ENCODE results near the gene SOX8. TPM values are rescaled to one million over a fixed set of nuclear protein-coding genes. Genes with fewer than 3 reads are reported as not detected.

The SOX8 gene
- polyA plus RNA-seq, 3 donors = not detected

DNA sequence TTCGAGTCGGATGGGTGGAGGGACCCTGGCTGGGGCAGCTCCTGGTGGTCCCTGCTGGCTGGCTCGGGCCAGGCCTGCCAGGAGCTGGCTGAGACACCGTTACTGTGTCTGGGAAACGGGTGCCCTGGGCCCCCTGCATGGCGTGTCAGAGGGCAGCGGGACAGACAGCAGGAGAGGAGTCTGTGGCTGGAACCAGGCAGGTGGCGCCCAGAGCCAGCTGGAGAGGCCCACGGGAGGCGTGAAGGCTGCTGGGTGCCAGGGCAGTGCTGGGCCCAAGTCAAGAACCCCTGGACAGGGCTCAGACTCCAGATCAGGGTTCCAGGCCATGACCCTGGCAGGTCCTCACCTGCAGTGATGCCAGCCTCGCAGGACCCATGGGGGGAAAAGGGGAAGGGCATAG, 16.6 kb downstream of the SOX8 start:
- TF ChIP-seq, protein P1, sequence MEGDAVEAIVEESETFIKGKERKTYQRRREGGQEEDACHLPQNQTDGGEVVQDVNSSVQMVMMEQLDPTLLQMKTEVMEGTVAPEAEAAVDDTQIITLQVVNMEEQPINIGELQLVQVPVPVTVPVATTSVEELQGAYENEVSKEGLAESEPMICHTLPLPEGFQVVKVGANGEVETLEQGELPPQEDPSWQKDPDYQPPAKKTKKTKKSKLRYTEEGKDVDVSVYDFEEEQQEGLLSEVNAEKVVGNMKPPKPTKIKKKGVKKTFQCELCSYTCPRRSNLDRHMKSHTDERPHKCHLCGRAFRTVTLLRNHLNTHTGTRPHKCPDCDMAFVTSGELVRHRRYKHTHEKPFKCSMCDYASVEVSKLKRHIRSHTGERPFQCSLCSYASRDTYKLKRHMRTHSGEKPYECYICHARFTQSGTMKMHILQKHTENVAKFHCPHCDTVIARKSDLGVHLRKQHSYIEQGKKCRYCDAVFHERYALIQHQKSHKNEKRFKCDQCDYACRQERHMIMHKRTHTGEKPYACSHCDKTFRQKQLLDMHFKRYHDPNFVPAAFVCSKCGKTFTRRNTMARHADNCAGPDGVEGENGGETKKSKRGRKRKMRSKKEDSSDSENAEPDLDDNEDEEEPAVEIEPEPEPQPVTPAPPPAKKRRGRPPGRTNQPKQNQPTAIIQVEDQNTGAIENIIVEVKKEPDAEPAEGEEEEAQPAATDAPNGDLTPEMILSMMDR (IDR thresholded peaks at IDR 0.05) = no peak
- H3K27ac ChIP-seq (ENCODE audit: low read depth in 1 of 2, low read length in 2 of 2) = no peak overlapping the region
- H3K27me3 Mint-ChIP-seq (ENCODE audit: low read depth in 3 of 3) = peaks cover 26 to 39% (median 29%) of the 10 kb centered on the region in 3 donors
- no peak overlapping the region for H3K9ac ChIP-seq (ENCODE audit: insufficient read depth, low read length, poor library complexity, severe bottlenecking)
- H3K79me2 ChIP-seq (ENCODE audit: insufficient read depth, low read length) = no peaks in the 10 kb centered on the region
- H2AFZ ChIP-seq (ENCODE audit: insufficient read depth, low read depth, low read length, poor library complexity, severe bottlenecking) = no peak overlapping the region
- DNase-seq = no peak
- H3K4me1 ChIP-seq (ENCODE audit: control insufficient read depth in 1 of 2, insufficient read depth in 2 of 2, low read length in 2 of 2) = no peaks in the 10 kb centered on the region
- no peaks in the 10 kb centered on the region for H3K36me3 ChIP-seq (replicated peaks in 1 of 2; ENCODE audit: control insufficient read depth in 1 of 2, insufficient read depth in 2 of 2, low read length in 2 of 2)
- no peaks in the 10 kb centered on the region for H3K36me3 Mint-ChIP-seq
- H3K4me1 Mint-ChIP-seq = no peaks in the 10 kb centered on the region
- H3K27me3 ChIP-seq (ENCODE audit: control insufficient read depth in 2 of 2, insufficient read depth in 2 of 2, low read length in 2 of 2) = peaks cover 0 to 18% of the 10 kb centered on the region in 2 donors
- peaks cover 16 to 24% of the 10 kb centered on the region in 2 donors for H3K9me3 ChIP-seq (replicated peaks in 1 of 2; ENCODE audit: control insufficient read depth in 1 of 2, insufficient read depth in 1 of 2, low read length in 2 of 2)
- H3K4me3 ChIP-seq (replicated peaks in 1 of 3; ENCODE audit: low read depth in 2 of 3, low read length in 3 of 3) = no peak overlapping the region
- peak overlapping the region in 1 of 7 donors; percentile 33 for H3K27ac Mint-ChIP-seq
- H3K4me3 Mint-ChIP-seq = peak overlapping the region in 1 of 2 donors; percentile 63
- no peak overlapping the region for H3K4me2 ChIP-seq (replicated peaks; ENCODE audit: extremely low read depth, low read length, poor library complexity, severe bottlenecking)
- H4K20me1 ChIP-seq (ENCODE audit: insufficient read depth, low read length) = no peaks in the 10 kb centered on the region
- WGBS (ENCODE audit: insufficient coverage) = 66% methylated on average over 11 of the region's 11 CpGs
- intact Hi-C loops (cut with micrococcal nuclease) = no loop called here
- peaks cover 20 to 27% (median 23%) of the 10 kb centered on the region in 7 donors for H3K9me3 Mint-ChIP-seq

DNA sequence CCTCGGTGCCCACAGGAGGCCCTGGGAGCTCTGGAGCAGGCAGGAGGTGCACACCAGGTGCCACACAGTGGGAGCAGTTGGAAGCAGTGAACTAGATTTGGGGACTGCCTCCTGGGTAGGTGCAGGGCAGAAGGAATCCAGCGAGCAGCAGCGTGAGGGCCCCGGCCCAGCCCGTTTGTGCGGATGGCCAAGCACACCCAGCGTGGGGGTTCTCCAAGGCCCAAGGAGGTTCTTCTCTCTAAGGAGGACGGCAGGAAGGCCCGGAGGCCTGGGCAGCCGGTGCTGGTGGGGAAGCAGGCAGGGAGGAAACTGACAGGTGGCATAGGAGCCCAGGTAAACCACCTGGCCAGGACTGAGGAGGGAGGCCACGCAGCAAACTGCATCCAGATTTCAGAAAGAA, 17.0 kb downstream of the SOX8 start:
- Mint-ChIP-seq H3K27me3 (ENCODE audit: low read depth in 3 of 3) (peaks cover 26 to 39% (median 29%) of the 10 kb centered on the region in 3 donors), H3K27ac (peak overlapping the region in 1 of 7 donors; percentile 33), H3K36me3 (no peaks in the 10 kb centered on the region), H3K4me1 (no peaks in the 10 kb centered on the region), H3K9me3 (peaks cover 20 to 27% (median 23%) of the 10 kb centered on the region in 7 donors), H3K4me3 (peak overlapping the region in 1 of 2 donors; percentile 63)
- intact Hi-C loops (cut with micrococcal nuclease) = no loop called here
- 90% methylated on average over 8 of the region's 11 CpGs for WGBS (ENCODE audit: insufficient coverage)
- Histone ChIP-seq H2AFZ (ENCODE audit: insufficient read depth, low read depth, low read length, poor library complexity, severe bottlenecking) (no peak overlapping the region), H3K4me1 (ENCODE audit: control insufficient read depth in 1 of 2, insufficient read depth in 2 of 2, low read length in 2 of 2) (no peaks in the 10 kb centered on the region), H4K20me1 (ENCODE audit: insufficient read depth, low read length) (no peaks in the 10 kb centered on the region), H3K27ac (ENCODE audit: low read depth in 1 of 2, low read length in 2 of 2) (no peak overlapping the region), H3K27me3 (ENCODE audit: control insufficient read depth in 2 of 2, insufficient read depth in 2 of 2, low read length in 2 of 2) (peaks cover 0 to 18% of the 10 kb centered on the region in 2 donors), H3K79me2 (ENCODE audit: insufficient read depth, low read length) (no peaks in the 10 kb centered on the region), H3K4me2 (replicated peaks; ENCODE audit: extremely low read depth, low read length, poor library complexity, severe bottlenecking) (no peak overlapping the region), H3K36me3 (replicated peaks in 1 of 2; ENCODE audit: control insufficient read depth in 1 of 2, insufficient read depth in 2 of 2, low read length in 2 of 2) (no peaks in the 10 kb centered on the region), H3K9ac (ENCODE audit: insufficient read depth, low read length, poor library complexity, severe bottlenecking) (no peak overlapping the region), H3K4me3 (replicated peaks in 1 of 3; ENCODE audit: low read depth in 2 of 3, low read length in 3 of 3) (no peak overlapping the region), H3K9me3 (replicated peaks in 1 of 2; ENCODE audit: control insufficient read depth in 1 of 2, insufficient read depth in 1 of 2, low read length in 2 of 2) (peaks cover 16 to 24% of the 10 kb centered on the region in 2 donors)
- TF ChIP-seq, protein P1 (IDR thresholded peaks at IDR 0.05) = no peak
- no peak for DNase-seq
